Limb (tissue), 2 donors: ENCODE results near the gene ERO1A.

Experiments
- DNase-seq, 2 donors: peaks; one replicate each; pipeline ENCODE4 v3.0.0-alpha.2; 2016; ENCODE audit errors: extremely low spot score in 2 of 2

Gene ERO1A

GRCh38 chr14:52700701-52701172 is 5.4 kb upstream of the ERO1A start:
- DNase-seq = no peak

GRCh38 chr14:52694761-52695480 is 437 bp downstream of the ERO1A start:
- peak in 1 of 2 donors; percentile 10 for DNase-seq

DNA sequence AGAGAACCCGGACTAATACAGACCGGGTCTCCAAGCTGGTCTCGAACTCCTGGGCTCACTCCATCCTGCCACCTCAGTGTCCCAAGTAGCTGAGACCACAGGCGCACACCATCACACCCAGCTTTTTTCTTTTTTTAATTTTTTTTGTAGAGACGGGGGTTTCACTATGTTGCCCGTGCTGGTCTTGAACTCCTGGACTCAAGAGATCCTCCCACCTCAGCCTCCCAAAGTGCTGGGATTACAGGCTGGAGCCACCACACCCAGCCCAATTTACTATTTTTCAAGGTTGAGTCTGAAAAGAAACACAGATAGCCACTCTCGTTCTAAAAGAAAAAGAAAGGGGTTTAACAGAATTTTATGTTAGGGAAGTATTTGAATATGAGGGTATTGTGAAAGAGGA is 1.8 kb downstream of the ERO1A start:
- DNase-seq = no peak

GRCh38 chr14:52693036-52693435 is 2.3 kb downstream of the ERO1A start:
- no peak for DNase-seq

DNA sequence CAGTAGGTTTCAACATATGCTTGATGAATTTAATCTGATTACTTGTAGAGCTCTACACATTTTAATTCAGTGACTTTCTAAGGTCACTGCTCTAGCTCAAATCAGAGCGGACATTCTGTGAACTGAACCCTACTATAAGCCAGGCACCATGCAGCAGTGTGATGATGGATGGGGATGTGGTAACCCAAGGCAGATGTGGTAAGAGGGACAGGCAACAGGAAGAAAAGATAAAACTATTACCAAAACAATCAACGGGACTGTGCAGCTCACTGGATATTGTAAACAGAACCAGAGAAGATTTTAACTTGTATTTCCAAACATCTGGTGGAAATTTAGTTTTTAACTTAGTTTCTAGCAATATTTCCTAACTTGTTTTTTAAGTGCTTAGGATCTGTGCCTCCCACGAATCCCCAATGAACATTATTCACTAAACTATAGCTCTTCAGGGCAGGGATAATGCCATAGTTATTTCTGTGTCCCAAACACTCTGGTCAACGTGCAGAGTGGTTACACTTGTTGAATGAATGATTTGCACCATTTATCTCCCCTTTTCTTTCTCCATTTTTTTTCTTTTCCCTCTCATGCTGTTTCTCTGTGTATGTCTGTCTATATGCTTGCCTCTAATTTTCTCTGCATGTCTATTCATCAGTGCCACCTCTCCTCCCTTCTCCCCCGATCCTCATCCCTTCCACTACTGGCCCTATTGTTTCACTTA is 3.0 kb downstream of the ERO1A start:
- no peak for DNase-seq

GRCh38 chr14:52690983-52691760 is 4.2 kb downstream of the ERO1A start:
- DNase-seq = no peak

DNA sequence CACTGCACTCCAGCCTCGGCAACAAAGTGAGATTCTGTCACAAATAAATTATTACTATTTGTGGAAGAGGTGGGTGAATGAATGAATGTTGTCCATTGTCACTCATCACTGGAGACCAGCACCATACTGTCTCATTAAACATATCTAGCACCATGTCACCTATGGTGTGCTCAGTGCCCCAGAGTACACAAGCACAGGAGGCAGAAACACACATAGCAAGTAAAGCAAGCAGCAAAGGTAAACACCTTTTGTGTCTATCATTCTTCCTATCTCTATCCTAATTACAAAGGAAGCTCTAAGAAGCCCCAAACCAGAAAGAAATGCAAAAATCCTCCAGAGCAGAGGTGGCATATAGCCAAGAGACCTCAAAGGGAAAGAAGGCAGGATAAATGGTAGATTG is 9.2 kb downstream of the ERO1A start:
- no peak for DNase-seq

DNA sequence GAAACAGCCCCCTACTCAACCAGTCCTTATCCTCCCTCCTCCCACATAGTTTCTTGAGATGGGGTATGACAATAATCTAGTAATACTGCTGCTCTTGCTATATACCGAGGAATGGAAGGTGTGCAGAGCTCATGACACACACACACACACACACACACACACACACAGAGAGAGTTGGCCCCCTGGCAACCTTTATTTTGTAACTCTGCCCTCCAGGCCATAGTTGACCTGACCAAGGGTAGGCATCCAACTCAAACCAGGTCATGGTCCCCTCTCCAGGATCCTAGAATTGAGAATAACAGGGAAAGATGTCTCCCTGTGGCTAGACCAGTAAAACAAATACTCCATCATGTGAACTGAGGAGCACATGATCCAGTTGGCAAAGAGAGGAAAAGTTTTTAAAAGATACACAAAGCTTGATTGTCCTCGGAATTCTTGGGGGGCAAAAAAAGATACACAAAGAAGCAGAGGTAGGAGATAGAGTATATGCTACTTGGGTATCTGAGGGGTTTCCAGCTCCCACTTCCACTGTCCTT is 11.3 kb downstream of the ERO1A start:
- no peak for DNase-seq

DNA sequence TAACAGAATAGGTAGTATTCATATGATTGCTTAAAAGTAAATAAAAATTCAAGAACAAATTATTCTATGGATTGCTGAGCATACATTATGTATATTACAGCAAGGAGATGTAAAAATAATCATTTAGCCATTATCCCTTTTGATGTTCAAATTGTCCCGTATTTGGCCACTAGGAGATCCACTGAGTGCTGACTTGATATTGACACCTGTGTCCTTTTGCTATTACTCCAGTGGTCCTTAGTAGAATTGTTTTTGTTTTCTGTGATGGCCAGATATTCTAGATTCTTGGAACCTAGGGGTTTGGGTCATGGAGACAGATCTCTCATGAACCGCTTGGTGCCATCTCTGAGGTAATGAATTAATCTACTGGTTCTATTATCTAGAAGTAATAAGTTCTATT is 16.8 kb downstream of the ERO1A start:
- no peak for DNase-seq

DNA sequence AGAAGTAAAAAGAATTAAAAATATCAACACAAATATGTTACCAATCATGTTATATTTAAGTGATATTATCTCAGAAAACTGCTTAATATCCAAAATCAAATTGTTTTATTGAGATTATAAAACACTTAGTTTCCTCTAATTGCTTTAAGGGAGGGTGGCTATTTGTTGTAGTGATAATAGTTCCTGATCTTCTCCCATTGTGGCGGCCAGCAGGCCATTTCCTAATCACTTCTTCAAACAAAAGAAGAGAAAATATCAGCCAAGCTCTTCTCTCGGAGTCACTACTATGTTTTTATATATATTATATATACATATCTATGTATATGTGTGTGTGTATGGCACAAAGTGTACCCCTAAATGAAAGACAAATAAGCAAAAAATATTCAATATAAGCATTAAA is 31.5 kb downstream of the ERO1A start:
- DNase-seq = no peak

GRCh38 chr14:52661314-52661713 is 34.0 kb downstream of the ERO1A start:
- DNase-seq = no peak

DNA sequence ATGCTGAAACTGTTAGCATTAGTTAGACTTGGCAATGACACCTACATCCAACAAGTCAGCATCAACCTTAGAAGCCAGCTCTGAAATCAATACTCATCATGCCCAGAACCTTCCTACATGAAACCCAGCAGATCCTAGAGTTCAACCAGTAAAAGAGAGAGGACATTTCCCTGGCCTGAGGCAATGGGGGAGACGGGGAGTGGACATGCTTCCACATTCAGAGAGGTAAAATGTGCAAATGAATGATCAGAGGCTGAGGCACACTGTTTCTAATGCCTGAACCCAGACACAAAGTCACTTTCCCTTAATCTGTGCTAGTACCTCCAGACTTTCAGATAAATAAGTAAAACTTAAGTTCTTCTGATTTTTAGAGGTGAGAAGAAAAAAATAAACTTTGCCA is 34.5 kb downstream of the ERO1A start:
- DNase-seq = no peak

GRCh38 chr14:52660325-52660724 is 35.0 kb downstream of the ERO1A start:
- no peak for DNase-seq

- DNase-seq = no peak
Observed at GRCh38 chr14:52656905-52657304, 38.5 kb downstream of the ERO1A start.

- DNase-seq = no peak
Observed at GRCh38 chr14:52650774-52651173, 44.6 kb downstream of the ERO1A start.

DNA sequence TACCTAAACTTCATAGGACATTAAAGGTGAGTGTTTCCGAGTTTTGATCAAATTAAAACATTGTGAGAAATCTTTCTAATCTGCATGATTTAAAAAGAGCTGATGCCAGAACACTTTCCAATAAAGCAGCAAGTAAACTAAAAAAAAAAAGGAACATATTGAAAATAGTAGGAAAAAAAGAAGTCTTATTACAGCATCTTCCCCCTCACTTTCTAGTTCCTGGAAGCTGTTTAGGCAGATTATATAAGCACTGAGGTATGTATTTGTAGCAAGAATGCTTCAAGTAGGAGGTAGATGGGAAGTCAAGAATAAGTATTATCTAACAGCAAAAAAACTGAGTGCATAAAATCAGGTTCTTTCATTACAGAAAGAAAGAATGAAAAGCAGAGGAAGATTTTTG is 45.8 kb downstream of the ERO1A start:
- DNase-seq = no peak

DNA sequence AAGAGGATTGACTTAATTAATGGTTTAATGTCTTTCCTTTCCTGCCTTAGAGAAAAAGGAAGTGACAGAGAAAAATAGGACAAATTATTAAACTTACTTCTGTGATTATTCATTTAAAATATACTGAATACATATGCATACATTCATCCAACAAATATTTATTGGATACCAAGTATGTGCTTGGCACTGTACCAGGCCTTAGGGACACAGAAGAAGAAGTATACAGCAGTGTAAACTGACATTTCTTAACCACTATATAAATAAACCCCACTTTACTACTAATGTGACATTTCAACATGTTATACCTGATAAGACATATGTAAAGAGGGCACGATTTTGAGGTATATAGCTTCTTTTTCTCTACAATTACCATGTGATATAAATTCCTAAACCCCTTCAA is 53.6 kb downstream of the ERO1A start:
- no peak for DNase-seq

DNA sequence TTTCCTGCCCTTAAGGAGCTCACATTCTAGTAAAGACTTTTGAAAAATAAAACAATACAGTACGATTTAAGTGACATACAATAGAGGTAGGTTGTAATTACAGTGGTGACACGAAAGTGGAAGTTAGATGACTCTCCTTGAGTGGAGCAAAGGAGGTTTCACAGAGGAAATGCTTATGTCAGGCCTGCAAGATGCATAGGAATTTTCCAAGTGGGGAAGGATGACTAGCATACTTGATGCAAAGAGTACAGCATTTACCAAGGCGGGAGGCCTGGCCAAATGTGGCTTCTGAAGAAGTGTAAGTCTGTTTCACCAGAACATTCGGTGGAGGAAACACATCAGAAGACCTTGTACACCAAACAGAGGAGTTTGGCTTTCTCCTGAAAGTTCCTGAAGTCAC is 55.2 kb downstream of the ERO1A start:
- DNase-seq = no peak

DNA sequence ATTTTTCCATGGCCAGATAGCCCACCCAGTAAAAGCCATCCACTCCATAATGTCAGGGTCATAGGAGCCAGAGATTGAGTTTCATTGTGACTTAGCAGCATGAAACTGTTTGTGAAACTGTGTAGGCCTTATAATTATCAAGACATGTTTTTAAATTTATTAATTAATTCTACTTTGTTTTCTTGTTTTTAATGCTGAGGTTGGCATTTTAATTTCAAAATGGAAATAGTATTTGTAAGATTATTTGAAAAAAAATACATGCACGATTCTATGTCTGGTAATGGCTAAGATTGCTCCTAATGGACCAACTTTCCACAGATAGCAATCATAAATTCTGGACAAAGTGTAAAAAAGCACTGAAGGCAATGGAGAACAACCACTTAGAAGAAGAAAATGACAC is 75.7 kb downstream of the ERO1A start:
- DNase-seq = no peak

GRCh38 chr14:52618602-52619001 is 76.8 kb downstream of the ERO1A start:
- no peak for DNase-seq

- DNase-seq = no peak
Observed at GRCh38 chr14:52610187-52610586, 85.2 kb downstream of the ERO1A start.

GRCh38 chr14:52609445-52610044 is 85.8 kb downstream of the ERO1A start:
- no peak for DNase-seq
